ENCODE results near the gene PTGR2. TPM values are rescaled to one million over a fixed set of nuclear protein-coding genes. Genes with fewer than 3 reads are reported as not detected.
A peak's percentile ranks its signal among the peaks of the same experiment; 100 is the strongest.
"Not testable (repeated sequence)": the region's sequence is repeated elsewhere in the genome, so short reads cannot be mapped to it uniquely, and the experiment has no call there.

The PTGR2 gene
- total RNA-seq, 1 donor from 2014 or later = 5.8 TPM

- H3K36me3 ChIP-seq (ENCODE audit: insufficient read depth, low read length) = no peaks in the 10 kb centered on the region
- H3K27me3 ChIP-seq (ENCODE audit: insufficient read depth, low read length) = no peaks in the 10 kb centered on the region
- no peaks in the 10 kb centered on the region for H3K27me3 Mint-ChIP-seq (ENCODE audit: low read depth, unreplicated experiment)
- no peaks in the 10 kb centered on the region for H3K4me1 Mint-ChIP-seq (ENCODE audit: low read depth, unreplicated experiment)
- H3K27ac ChIP-seq (ENCODE audit: low read depth, low read length) = no peak overlapping the region
- no peak for FAIRE-seq
- no peak overlapping the region for H3K4me3 Mint-ChIP-seq (ENCODE audit: unreplicated experiment)
- H3K79me2 ChIP-seq (ENCODE audit: insufficient read depth, low read length) = no peaks in the 10 kb centered on the region
- H2AFZ ChIP-seq (ENCODE audit: low read depth, low read length) = no peak overlapping the region
- H3K9me3 ChIP-seq (ENCODE audit: insufficient read depth, low read depth, low read length) = no peaks in the 10 kb centered on the region
- peaks cover 2% of the 10 kb centered on the region for H3K9me3 Mint-ChIP-seq (ENCODE audit: unreplicated experiment)
- H3K27ac Mint-ChIP-seq (ENCODE audit: unreplicated experiment) = no peak overlapping the region
- no peaks in the 10 kb centered on the region for H4K20me1 ChIP-seq (ENCODE audit: insufficient read depth, low read length)
- no peak overlapping the region for H3K9ac ChIP-seq (ENCODE audit: low read length)
- H3K4me1 ChIP-seq (ENCODE audit: insufficient read depth, low read length) = peaks cover under 1% of the 10 kb centered on the region
- H3K4me2 ChIP-seq (ENCODE audit: low read length) = no peak overlapping the region
- TF ChIP-seq, protein P1, sequence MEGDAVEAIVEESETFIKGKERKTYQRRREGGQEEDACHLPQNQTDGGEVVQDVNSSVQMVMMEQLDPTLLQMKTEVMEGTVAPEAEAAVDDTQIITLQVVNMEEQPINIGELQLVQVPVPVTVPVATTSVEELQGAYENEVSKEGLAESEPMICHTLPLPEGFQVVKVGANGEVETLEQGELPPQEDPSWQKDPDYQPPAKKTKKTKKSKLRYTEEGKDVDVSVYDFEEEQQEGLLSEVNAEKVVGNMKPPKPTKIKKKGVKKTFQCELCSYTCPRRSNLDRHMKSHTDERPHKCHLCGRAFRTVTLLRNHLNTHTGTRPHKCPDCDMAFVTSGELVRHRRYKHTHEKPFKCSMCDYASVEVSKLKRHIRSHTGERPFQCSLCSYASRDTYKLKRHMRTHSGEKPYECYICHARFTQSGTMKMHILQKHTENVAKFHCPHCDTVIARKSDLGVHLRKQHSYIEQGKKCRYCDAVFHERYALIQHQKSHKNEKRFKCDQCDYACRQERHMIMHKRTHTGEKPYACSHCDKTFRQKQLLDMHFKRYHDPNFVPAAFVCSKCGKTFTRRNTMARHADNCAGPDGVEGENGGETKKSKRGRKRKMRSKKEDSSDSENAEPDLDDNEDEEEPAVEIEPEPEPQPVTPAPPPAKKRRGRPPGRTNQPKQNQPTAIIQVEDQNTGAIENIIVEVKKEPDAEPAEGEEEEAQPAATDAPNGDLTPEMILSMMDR (IDR thresholded peaks at IDR 0.05; ENCODE audit: insufficient read depth, low read depth, low read length) = no peak
- no peak for TF ChIP-seq EZH2 (IDR thresholded peaks at IDR 0.05; ENCODE audit: insufficient read depth, low read length)
- no peaks in the 10 kb centered on the region for H3K36me3 Mint-ChIP-seq (ENCODE audit: low read depth, unreplicated experiment)
- H3K4me3 ChIP-seq (ENCODE audit: insufficient read depth, low read depth, low read length) = no peak overlapping the region
- no peak for DNase-seq (ENCODE audit: low read depth)
Observed at GRCh38 chr14:73824127-73824526, 27.5 kb upstream of the PTGR2 start.

DNA sequence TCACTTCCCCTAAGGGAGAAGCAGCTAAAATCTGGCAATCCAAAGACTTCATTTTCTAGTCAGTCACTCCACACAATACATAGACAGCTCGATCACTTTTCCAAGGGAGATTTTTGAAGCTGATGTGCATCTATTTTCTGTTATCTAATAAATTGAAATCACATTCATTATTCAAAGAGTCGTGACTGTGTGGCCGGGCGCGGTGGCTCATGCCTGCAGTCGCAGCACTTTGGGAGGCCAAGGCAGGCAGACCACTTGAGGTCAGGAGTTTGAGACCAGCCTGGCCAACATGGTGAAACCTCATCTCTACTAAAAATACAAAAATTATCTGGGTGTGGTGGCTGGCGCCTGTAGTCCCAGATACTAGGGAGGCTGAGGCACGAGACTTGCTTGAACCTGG, 27.1 kb upstream of the PTGR2 start:
- H3K4me2 ChIP-seq (ENCODE audit: low read length) = no peak overlapping the region
- no peaks in the 10 kb centered on the region for H4K20me1 ChIP-seq (ENCODE audit: insufficient read depth, low read length)
- DNase-seq (ENCODE audit: low read depth) (no peak), FAIRE-seq (no peak)
- Mint-ChIP-seq H3K36me3 (ENCODE audit: low read depth, unreplicated experiment) (no peaks in the 10 kb centered on the region), H3K4me1 (ENCODE audit: low read depth, unreplicated experiment) (no peaks in the 10 kb centered on the region), H3K9me3 (ENCODE audit: unreplicated experiment) (peaks cover 2% of the 10 kb centered on the region), H3K27ac (ENCODE audit: unreplicated experiment) (no peak overlapping the region), H3K27me3 (ENCODE audit: low read depth, unreplicated experiment) (no peaks in the 10 kb centered on the region), H3K4me3 (ENCODE audit: unreplicated experiment) (no peak overlapping the region)
- no peaks in the 10 kb centered on the region for H3K9me3 ChIP-seq (ENCODE audit: insufficient read depth, low read depth, low read length)
- no peak overlapping the region for H3K4me3 ChIP-seq (ENCODE audit: insufficient read depth, low read depth, low read length)
- no peak for TF ChIP-seq EZH2 (IDR thresholded peaks at IDR 0.05; ENCODE audit: insufficient read depth, low read length)
- TF ChIP-seq, protein P1 (IDR thresholded peaks at IDR 0.05; ENCODE audit: insufficient read depth, low read depth, low read length) = no peak
- H3K27me3 ChIP-seq (ENCODE audit: insufficient read depth, low read length) = no peaks in the 10 kb centered on the region
- H3K27ac ChIP-seq (ENCODE audit: low read depth, low read length) = no peak overlapping the region
- H2AFZ ChIP-seq (ENCODE audit: low read depth, low read length) = no peak overlapping the region
- H3K9ac ChIP-seq (ENCODE audit: low read length) = no peak overlapping the region
- no peaks in the 10 kb centered on the region for H3K36me3 ChIP-seq (ENCODE audit: insufficient read depth, low read length)
- H3K79me2 ChIP-seq (ENCODE audit: insufficient read depth, low read length) = no peaks in the 10 kb centered on the region
- peaks cover 5% of the 10 kb centered on the region for H3K4me1 ChIP-seq (ENCODE audit: insufficient read depth, low read length)

DNA sequence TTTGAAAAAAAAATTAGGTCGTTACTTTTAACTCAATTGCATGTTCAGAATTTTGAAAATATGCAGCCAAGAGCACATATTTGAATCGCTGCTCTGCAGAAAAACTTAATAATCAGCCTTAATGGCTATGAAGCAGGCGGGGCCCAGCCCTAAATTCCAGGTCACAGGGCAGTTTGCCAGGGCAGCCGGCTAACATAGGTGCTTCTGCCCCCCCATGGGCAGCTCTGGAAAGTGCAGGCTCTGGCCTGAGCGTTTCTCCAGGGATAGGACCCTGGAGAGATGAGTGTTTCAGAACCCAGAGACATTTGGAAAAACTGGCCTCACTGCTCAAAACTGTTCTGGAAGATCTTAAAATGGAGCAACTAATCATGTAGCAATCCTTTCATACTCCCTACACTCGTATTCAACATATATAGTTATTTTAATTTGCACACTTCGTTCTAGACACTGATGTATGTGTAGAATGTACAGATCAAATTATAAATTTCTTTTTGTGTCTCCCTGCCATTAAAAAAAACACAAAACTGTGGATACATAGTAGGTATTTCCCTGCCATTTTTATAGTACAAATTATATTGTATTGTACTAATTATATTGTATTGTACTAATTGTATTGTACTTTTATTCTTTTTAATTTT, 26.0 kb upstream of the PTGR2 start:
- peak; percentile 51 for DNase-seq (ENCODE audit: low read depth)
- Histone ChIP-seq H3K9ac (ENCODE audit: low read length) (no peak overlapping the region), H3K27me3 (ENCODE audit: insufficient read depth, low read length) (no peaks in the 10 kb centered on the region), H2AFZ (ENCODE audit: low read depth, low read length) (no peak overlapping the region), H3K79me2 (ENCODE audit: insufficient read depth, low read length) (no peaks in the 10 kb centered on the region), H3K4me1 (ENCODE audit: insufficient read depth, low read length) (peaks cover 14% of the 10 kb centered on the region), H3K27ac (ENCODE audit: low read depth, low read length) (no peak overlapping the region), H3K4me2 (ENCODE audit: low read length) (no peak overlapping the region), H3K4me3 (ENCODE audit: insufficient read depth, low read depth, low read length) (no peak overlapping the region), H3K9me3 (ENCODE audit: insufficient read depth, low read depth, low read length) (no peaks in the 10 kb centered on the region), H3K36me3 (ENCODE audit: insufficient read depth, low read length) (no peaks in the 10 kb centered on the region), H4K20me1 (ENCODE audit: insufficient read depth, low read length) (no peaks in the 10 kb centered on the region)
- Mint-ChIP-seq H3K36me3 (ENCODE audit: low read depth, unreplicated experiment) (no peaks in the 10 kb centered on the region), H3K27ac (ENCODE audit: unreplicated experiment) (no peak overlapping the region), H3K9me3 (ENCODE audit: unreplicated experiment) (peaks cover 2% of the 10 kb centered on the region), H3K4me3 (ENCODE audit: unreplicated experiment) (no peak overlapping the region), H3K4me1 (ENCODE audit: low read depth, unreplicated experiment) (no peaks in the 10 kb centered on the region), H3K27me3 (ENCODE audit: low read depth, unreplicated experiment) (no peaks in the 10 kb centered on the region)
- FAIRE-seq = no peak
- TF ChIP-seq, protein P1 (IDR thresholded peaks at IDR 0.05; ENCODE audit: insufficient read depth, low read depth, low read length) = peak; percentile 92
- no peak for TF ChIP-seq EZH2 (IDR thresholded peaks at IDR 0.05; ENCODE audit: insufficient read depth, low read length)

DNA sequence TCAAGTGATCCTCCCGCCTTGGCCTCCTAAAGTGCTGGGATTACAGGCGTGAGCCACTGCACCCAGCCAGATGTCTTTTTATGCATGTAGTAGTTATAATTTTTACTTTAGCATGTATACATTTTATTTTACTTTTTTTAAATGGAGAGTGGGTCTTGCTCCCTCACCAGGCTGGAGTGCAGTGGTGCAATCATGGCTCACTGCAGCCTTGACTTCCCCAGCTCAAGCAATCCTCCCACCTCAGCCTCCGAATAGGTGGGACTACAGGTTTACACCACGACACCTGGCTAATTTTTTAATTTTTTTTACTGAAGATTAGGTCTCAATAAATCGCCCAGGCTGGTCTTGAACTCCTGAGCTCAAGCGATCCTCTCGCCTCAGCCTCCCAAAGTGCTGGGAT, 24.4 kb upstream of the PTGR2 start:
- not testable (repeated sequence) for FAIRE-seq; H3K36me3 ChIP-seq (ENCODE audit: insufficient read depth, low read length)

More for the DNA sequence above, 24.4 kb upstream of the PTGR2 start:
- not testable (repeated sequence) for H3K9me3 ChIP-seq (ENCODE audit: insufficient read depth, low read depth, low read length); H3K4me1 Mint-ChIP-seq (ENCODE audit: low read depth, unreplicated experiment); H2AFZ ChIP-seq (ENCODE audit: low read depth, low read length); H4K20me1 ChIP-seq (ENCODE audit: insufficient read depth, low read length); H3K79me2 ChIP-seq (ENCODE audit: insufficient read depth, low read length); H3K27me3 Mint-ChIP-seq (ENCODE audit: low read depth, unreplicated experiment); H3K27ac ChIP-seq (ENCODE audit: low read depth, low read length); H3K36me3 Mint-ChIP-seq (ENCODE audit: low read depth, unreplicated experiment); H3K9ac ChIP-seq (ENCODE audit: low read length); H3K4me3 ChIP-seq (ENCODE audit: insufficient read depth, low read depth, low read length); H3K27me3 ChIP-seq (ENCODE audit: insufficient read depth, low read length); H3K4me2 ChIP-seq (ENCODE audit: low read length); H3K4me3 Mint-ChIP-seq (ENCODE audit: unreplicated experiment); H3K9me3 Mint-ChIP-seq (ENCODE audit: unreplicated experiment); DNase-seq (ENCODE audit: low read depth); H3K27ac Mint-ChIP-seq (ENCODE audit: unreplicated experiment)
- H3K4me1 ChIP-seq (ENCODE audit: insufficient read depth, low read length) = peaks cover 14% of the 10 kb centered on the region
